K562 (cell line): ENCODE data around the gene TMEM208. TPM values are rescaled to one million over a fixed set of nuclear protein-coding genes. Genes with fewer than 3 reads are reported as not detected.

Experiments
- EP400 ChIP-seq: fragments of 450-650 bp; IDR thresholded peaks from 2 replicates; pipeline ENCODE4 v1.6.1; 2017; ENCODE audit warnings: antibody characterized with exemption, mild to moderate bottlenecking, moderate library complexity
- HNRNPLL ChIP-seq: fragments of 200-400 bp; formaldehyde crosslinking; IDR thresholded peaks from 2 replicates; pipeline ENCODE4 v1.6.1; 2017; ENCODE audit warnings: low read length, low read depth, mild to moderate bottlenecking; ENCODE audit not compliant: poor library complexity, severe bottlenecking
- TEAD4 ChIP-seq, 2 experiments: sonication (generic) in 1 of 2; formaldehyde crosslinking in 1 of 2; IDR thresholded peaks; 2 replicates each; pipeline versions ENCODE4 v1.6.1 to v1.8.0; 2012 to 2022; ENCODE audit warnings: borderline replicate concordance in 1 of 2, inconsistent platforms in 1 of 2, low read length in 1 of 2, mild to moderate bottlenecking in 1 of 2, missing genetic modification reagents in 1 of 2
- TOE1 ChIP-seq, 2 experiments: fragments of 450-650 bp in 1 of 2; sonication (generic) in 1 of 2; formaldehyde crosslinking in 1 of 2; IDR thresholded peaks; 2 replicates each; pipeline versions ENCODE4 v1.7.1 to v1.8.0; 2016 to 2022; ENCODE audit warnings: borderline replicate concordance in 2 of 2, mild to moderate bottlenecking in 2 of 2, antibody characterized with exemption in 1 of 2, inconsistent platforms in 1 of 2, low read depth in 1 of 2, missing genetic modification reagents in 1 of 2, moderate library complexity in 1 of 2
- polyA plus RNA-seq, 8 experiments: library from polyadenylated mRNA; depleted of rRNA in 4 of 8; stranded (reverse) in 5 of 8; unstranded in 3 of 8; fragments of >200 nt; fragmentation: Nextera tagmentation in 2 of 8; fragmentation: Illumina TruSeq in 1 of 8; extraction: Ambion mirVana in 2 of 8; extraction: Trizol in 1 of 8; gene quantifications; 2 replicates each; pipeline versions ENCODE4 v1.2.1 to v1.2.3, GENCODE V29; 2011 to 2014; ENCODE audit warnings: inconsistent platforms in 1 of 8, missing spikeins in 1 of 8
- total RNA-seq, 7 experiments: library from RNA; depleted of rRNA in 6 of 7; stranded (reverse); fragments of >200 nt in 6 of 7; fragmentation: Illumina TruSeq in 2 of 7; extraction: Trizol in 2 of 7; gene quantifications; 2 replicates each; pipeline versions ENCODE4 v1.2.1 to v1.2.3, GENCODE V29; 2011 to 2021; ENCODE audit warnings: low replicate concordance in 1 of 7
- TF ChIP-seq, protein P1 (sequence below): fragments of 450-650 bp; IDR thresholded peaks from 2 replicates; pipeline ENCODE4 v1.6.1; 2016; ENCODE audit warnings: low read depth
- TF ChIP-seq, protein P2 (sequence below), 2 experiments: fragments of 450-650 bp; IDR thresholded peaks; 2 replicates each; pipeline ENCODE4 v1.6.1; 2016; ENCODE audit warnings: mild to moderate bottlenecking in 2 of 2, borderline replicate concordance in 1 of 2, low read depth in 1 of 2, moderate library complexity in 1 of 2

Gene TMEM208
- total and polyA plus RNA-seq, 9 of the 15 experiments (the other 6 are each of a cell fraction or from before 2014, with no cell fraction given) = 31.8 to 239 (median 54.3) TPM

GRCh38 chr16:67191995-67192681 lies 34.8 kb upstream of the TMEM208 start, which contains the start of gene E2F4 (continued):
- TF ChIP-seq, protein P1, sequence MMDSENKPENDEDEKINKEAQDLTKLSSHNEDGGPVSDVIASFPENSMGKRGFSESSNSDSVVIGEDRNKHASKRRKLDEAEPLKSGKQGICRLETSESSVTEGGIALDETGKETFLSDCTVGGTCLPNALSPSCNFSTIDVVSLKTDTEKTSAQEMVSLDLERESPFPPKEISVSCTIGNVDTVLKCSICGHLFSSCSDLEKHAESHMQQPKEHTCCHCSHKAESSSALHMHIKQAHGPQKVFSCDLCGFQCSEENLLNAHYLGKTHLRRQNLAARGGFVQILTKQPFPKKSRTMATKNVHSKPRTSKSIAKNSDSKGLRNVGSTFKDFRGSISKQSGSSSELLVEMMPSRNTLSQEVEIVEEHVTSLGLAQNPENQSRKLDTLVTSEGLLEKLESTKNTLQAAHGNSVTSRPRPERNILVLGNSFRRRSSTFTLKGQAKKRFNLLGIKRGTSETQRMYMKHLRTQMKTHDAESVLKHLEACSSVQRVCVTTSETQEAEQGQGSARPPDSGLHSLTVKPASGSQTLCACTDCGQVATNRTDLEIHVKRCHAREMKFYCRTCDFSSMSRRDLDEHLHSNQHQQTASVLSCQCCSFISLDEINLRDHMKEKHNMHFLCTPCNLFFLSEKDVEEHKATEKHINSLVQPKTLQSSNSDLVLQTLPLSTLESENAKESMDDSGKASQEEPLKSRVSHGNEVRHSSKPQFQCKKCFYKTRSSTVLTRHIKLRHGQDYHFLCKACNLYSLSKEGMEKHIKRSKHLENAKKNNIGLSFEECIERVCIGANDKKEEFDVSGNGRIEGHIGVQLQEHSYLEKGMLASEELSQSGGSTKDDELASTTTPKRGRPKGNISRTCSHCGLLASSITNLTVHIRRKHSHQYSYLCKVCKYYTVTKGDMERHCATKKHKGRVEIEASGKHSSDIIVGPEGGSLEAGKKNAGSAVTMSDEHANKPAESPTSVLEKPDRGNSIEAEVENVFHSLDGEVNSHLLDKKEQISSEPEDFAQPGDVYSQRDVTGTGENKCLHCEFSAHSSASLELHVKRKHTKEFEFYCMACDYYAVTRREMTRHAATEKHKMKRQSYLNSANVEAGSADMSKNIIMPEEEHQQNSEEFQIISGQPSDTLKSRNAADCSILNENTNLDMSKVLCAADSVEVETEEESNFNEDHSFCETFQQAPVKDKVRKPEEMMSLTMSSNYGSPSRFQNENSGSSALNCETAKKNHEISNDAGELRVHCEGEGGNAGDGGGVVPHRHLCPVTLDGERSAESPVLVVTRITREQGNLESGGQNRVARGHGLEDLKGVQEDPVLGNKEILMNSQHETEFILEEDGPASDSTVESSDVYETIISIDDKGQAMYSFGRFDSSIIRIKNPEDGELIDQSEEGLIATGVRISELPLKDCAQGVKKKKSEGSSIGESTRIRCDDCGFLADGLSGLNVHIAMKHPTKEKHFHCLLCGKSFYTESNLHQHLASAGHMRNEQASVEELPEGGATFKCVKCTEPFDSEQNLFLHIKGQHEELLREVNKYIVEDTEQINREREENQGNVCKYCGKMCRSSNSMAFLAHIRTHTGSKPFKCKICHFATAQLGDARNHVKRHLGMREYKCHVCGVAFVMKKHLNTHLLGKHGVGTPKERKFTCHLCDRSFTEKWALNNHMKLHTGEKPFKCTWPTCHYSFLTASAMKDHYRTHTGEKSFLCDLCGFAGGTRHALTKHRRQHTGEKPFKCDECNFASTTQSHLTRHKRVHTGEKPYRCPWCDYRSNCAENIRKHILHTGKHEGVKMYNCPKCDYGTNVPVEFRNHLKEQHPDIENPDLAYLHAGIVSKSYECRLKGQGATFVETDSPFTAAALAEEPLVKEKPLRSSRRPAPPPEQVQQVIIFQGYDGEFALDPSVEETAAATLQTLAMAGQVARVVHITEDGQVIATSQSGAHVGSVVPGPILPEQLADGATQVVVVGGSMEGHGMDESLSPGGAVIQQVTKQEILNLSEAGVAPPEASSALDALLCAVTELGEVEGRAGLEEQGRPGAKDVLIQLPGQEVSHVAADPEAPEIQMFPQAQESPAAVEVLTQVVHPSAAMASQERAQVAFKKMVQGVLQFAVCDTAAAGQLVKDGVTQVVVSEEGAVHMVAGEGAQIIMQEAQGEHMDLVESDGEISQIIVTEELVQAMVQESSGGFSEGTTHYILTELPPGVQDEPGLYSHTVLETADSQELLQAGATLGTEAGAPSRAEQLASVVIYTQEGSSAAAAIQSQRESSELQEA = no peak
- TF ChIP-seq, protein P2, sequence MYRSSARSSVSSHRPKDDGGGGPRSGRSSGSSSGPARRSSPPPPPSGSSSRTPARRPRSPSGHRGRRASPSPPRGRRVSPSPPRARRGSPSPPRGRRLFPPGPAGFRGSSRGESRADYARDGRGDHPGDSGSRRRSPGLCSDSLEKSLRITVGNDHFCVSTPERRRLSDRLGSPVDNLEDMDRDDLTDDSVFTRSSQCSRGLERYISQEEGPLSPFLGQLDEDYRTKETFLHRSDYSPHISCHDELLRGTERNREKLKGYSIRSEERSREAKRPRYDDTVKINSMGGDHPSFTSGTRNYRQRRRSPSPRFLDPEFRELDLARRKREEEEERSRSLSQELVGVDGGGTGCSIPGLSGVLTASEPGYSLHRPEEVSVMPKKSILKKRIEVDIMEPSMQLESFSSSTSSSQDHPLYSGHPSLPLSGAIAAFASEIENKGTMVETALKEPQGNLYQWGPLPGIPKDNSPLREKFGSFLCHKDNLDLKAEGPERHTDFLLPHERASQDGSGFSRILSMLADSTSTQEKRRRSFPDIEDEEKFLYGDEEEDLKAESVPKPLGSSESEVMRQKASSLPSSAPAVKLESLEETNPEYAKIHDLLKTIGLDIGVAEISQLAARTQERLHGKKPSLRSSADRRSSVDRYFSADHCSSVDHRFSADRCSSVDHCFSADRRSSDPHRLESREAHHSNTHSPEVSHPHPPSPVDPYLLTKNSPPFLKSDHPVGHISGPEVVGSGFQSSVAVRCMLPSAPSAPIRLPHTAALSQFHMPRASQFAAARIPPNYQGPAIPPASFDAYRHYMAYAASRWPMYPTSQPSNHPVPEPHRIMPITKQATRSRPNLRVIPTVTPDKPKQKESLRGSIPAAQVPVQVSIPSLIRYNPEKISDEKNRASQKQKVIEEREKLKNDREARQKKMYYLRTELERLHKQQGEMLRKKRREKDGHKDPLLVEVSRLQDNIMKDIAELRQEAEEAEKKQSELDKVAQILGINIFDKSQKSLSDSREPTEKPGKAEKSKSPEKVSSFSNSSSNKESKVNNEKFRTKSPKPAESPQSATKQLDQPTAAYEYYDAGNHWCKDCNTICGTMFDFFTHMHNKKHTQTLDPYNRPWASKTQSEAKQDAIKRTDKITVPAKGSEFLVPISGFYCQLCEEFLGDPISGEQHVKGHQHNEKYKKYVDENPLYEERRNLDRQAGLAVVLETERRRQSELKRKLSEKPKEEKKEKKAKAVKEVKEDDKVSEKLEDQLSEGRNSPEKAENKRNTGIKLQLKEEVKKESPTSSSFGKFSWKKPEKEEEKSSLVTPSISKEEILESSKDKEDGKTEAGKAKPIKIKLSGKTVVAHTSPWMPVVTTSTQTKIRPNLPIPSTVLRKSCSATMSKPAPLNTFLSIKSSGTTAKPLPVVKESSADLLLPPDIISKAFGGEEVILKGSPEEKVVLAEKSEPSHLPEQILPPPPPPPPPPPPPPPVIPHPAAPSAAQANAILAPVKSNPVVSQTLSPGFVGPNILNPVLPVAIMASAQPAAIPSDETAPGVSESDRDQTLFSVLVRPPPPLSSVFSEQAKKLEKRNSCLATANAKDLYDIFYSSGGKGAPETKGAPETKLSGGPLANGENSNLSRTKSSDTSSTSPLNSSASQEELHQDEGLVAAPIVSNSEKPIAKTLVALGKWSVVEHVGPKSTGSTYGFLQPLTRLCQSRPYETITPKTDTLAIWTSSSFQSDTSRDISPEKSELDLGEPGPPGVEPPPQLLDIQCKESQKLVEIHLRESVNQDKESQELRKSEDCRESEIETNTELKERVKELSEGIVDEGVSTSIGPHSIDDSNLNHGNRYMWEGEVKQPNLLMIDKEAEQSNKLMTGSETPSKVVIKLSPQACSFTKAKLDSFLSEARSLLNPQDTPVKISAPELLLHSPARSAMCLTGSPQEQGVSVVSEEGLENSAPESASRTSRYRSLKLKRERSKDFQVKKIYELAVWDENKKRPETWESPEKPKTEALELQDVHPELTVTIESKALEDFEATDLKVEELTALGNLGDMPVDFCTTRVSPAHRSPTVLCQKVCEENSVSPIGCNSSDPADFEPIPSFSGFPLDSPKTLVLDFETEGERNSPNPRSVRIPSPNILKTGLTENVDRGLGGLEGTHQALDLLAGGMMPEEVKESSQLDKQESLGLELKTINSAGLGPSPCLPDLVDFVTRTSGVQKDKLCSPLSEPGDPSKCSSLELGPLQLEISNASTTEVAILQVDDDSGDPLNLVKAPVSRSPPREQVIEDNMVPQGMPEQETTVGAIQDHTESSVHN (IDR thresholded peaks at IDR 0.05; ENCODE audit: borderline replicate concordance in 1 of 2, low read depth in 1 of 2) = no peak
- TF ChIP-seq HNRNPLL (peak; percentile 25), EP400 (peak; percentile 61; the same call in 1 of the 2 replicates), TOE1 (IDR thresholded peaks at IDR 0.05; ENCODE audit: borderline replicate concordance) (peak; percentile 74; the same call in 1 of the 2 replicates), TOE1 (CRISPR knock-in tag; IDR thresholded peaks at IDR 0.05; ENCODE audit: borderline replicate concordance, low read depth) (no peak), TEAD4 (IDR thresholded peaks at IDR 0.05; ENCODE audit: low read length) (peak; percentile 24; the same call in 1 of the 2 replicates), TEAD4 (CRISPR knock-in tag; IDR thresholded peaks at IDR 0.05; ENCODE audit: borderline replicate concordance) (no peak)
